NCI-H2081 treated with DMSO at 0.1 percent for 48 hours (cell line): ENCODE measurements around the gene KRT74.
"Not testable (repeated sequence)": the region's sequence is repeated elsewhere in the genome, so short reads cannot be mapped to it uniquely, and the experiment has no call there.

Experiments used
- DNase-seq: peaks from one replicate; lab custom pipeline; 2025; lab: John Stamatoyannopoulos, UW

The KRT74 gene

DNA sequence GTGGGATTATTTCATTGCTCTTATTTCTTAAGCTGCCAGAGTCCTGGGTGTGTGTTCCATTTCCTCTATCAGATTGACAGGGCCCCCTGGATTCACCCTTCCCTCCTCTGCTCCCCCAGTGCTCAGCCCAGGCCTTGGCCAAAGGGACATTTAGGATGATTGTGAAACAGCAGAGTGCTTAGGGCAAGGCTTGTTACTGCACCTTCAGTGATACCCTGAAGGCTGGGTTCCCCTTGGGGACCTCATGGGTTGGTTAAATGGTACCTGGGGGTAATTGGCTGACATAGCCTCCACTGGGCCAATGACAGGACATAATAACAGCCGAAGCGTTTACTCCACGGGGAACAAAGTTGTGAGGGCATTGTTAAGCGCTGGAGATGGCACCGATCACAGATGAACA, 28.9 kb upstream of the KRT74 start:
- DNase-seq: no peak

DNA sequence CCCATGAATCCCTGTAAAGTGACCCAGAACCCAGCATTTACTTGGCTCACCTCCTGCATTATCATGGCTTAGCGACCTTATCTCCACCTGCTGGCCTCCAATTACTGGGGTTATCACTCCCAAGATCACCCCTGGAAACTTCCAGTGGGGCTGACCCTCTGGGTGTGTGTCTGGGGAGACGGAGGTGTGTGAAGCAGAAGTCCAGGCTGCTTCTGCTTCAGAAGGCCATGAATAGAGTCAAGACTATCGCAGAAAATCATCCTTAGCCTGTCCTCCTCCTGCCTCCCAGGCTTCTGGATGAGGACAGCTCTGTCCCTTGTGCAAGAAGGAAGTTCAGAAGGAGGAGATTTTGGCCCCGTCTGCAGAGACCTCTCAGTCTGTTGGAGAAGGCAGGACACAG, 28.0 kb upstream of the KRT74 start:
- no peak for DNase-seq

GRCh38 chr12:52600941-52601481, 27.4 kb upstream of the KRT74 start, which contains the start of gene KRT72:
Gene KRT72 (minus strand): TSS chr12:52601463. CDS start chr12:52601452, 11 bp downstream.
- no peak for DNase-seq

- no peak for DNase-seq
These were observed 26.8 kb upstream of the KRT74 start for GRCh38 chr12:52600475-52600874.

DNA sequence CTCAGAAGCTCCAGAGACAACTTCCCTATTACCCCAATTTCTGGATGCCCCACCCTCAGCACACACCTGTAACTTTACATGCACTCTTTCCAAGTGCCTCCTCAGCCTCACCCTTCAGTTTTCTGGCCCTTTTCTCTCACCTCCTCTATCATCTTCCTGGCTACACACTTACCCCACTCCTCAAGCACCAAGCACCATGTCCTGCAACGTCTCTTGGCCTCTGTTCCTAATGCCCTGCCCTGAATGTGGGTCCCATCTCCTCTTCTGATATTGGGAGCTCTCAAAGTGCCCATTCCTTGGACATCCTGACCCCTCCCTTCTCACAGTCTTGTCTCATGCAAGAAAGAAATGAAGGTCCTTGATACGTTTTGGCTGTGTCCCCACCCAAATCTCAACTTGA, 26.4 kb upstream of the KRT74 start:
- DNase-seq: no peak

GRCh38 chr12:52598966-52599365, 25.3 kb upstream of the KRT74 start:
- DNase-seq: no peak

GRCh38 chr12:52594237-52594636, 20.6 kb upstream of the KRT74 start:
- not testable (repeated sequence) for DNase-seq

GRCh38 chr12:52591521-52591920, 17.9 kb upstream of the KRT74 start:
- no peak for DNase-seq

- no peak for DNase-seq
These were observed 16.4 kb upstream of the KRT74 start for GRCh38 chr12:52590021-52590420.

DNA sequence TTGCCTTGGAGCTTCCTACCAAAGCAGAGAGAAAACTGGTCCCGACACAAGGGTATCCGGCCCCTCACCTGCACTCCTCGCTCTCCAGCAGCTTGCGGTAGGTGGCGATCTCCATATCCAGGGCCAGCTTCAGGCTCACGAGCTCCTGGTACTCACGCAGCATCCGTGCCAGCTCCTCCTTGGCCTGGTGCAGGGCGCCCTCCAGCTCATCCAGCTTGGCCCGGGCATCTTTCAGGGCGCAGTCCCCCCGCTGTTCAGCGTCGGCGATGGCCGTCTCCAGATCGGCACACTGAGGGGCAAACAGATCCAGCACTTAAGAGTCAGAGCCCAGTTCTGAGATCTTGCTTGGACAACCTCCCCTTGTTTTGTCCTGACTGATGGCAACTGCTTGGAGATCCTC, 13.9 kb upstream of the KRT74 start:
- no peak for DNase-seq

DNA sequence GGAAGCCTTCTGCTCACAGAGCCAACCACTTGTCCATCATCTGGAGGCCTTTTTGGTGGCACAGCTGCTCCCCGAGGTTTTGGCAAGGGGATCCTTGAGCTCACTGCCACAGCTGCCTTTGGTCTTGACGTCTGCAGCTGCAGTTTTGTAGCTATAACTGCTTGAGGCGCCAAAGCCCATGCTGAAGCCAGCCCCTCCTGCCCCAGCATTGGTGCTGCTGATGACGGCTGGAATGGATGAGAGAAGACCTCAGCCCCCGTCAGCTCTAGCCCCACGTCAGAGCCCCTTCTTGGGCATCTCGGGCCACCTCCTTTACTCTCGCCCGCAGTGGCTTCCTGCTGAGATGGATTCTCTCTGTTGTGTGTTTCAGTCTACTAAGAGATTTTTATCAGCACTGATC, 12.3 kb upstream of the KRT74 start:
- no peak for DNase-seq

DNA sequence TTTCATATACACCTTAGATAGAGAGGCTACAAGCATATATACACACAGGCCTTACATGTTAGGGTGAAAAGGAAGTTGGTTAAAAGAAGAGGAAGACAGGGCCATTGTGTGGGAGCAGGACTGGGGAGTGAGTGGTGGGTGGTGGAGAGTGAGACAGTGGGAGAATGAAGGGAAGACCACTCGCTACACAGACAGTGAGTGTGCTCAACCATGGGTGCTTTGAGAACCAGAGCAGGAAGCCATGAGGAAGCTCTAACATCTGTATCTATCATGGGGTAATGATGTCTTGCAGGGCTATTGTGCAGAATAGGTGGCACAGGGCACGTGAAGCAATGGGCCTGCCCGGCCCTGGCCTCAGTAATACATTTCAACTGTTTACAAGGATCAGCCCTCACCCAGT, 11.4 kb upstream of the KRT74 start:
- DNase-seq: no peak

- DNase-seq: no peak
These were observed 10.6 kb upstream of the KRT74 start for GRCh38 chr12:52584156-52584682.

DNA sequence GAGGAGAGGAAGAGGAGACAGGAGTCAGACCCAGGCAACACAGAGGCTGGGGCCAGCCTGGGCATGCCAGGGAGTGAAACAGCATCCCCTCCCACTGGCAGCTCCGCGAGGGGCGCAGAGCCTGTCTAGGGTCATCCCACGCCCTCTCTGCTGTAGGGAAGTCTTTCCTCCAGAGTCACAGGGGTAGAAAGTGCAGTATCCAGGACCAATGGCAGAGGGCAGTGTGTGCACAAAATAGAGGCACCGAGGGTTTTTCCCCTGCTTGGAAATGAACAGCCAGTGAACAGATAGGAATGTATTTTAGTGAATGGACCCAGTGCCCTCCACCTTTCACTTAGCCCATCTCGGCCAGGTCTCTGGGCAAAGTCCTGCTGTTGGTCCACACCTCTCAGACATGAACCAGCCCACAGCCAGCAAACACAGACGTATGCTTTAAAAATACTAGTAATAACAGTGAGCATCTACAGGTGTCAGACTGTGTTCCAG, 9.4 kb upstream of the KRT74 start:
- no peak for DNase-seq

GRCh38 chr12:52582486-52582885, 8.8 kb upstream of the KRT74 start:
- no peak for DNase-seq

DNA sequence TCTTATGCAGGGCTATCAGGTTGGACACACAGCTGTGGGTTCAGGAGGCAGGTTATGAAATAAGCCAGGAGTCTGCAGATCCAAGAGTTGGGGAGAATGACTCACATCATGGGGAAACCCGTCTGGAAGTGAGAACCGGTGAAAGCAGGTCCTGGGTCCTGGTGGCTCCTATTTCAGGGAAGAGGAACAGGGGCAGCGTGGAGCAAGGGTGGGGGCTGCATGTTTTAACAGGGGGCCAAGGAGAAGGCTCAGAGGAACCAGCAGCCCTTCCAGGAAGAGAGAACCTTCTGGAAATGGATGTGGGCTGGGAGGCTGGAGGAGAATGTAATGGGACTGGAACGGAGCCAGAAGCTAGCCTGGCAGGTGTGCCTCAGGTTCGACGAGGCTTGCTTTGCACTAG, 7.8 kb upstream of the KRT74 start:
- DNase-seq: no peak

DNA sequence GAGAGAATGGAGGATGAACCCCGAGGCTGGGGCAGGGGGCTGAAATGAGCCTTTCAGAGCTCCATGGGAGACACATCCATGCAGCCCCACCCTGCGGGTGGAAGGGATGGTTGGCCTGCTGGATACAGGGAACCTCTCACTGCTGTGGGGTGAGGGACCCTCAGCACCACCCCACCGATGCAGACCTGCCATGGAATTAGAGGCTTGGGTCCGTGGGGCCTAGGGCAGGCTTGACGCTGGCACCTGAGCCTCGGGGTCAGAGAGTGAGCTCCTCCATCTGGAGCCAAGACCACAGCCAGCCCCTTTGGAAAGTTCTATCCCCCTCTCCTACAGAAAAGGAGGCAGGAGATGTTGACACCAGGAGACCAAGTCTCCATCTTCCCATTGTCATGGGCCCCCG, 7.4 kb upstream of the KRT74 start:
- no peak for DNase-seq

GRCh38 chr12:52580496-52580895, 6.9 kb upstream of the KRT74 start:
- no peak for DNase-seq

DNA sequence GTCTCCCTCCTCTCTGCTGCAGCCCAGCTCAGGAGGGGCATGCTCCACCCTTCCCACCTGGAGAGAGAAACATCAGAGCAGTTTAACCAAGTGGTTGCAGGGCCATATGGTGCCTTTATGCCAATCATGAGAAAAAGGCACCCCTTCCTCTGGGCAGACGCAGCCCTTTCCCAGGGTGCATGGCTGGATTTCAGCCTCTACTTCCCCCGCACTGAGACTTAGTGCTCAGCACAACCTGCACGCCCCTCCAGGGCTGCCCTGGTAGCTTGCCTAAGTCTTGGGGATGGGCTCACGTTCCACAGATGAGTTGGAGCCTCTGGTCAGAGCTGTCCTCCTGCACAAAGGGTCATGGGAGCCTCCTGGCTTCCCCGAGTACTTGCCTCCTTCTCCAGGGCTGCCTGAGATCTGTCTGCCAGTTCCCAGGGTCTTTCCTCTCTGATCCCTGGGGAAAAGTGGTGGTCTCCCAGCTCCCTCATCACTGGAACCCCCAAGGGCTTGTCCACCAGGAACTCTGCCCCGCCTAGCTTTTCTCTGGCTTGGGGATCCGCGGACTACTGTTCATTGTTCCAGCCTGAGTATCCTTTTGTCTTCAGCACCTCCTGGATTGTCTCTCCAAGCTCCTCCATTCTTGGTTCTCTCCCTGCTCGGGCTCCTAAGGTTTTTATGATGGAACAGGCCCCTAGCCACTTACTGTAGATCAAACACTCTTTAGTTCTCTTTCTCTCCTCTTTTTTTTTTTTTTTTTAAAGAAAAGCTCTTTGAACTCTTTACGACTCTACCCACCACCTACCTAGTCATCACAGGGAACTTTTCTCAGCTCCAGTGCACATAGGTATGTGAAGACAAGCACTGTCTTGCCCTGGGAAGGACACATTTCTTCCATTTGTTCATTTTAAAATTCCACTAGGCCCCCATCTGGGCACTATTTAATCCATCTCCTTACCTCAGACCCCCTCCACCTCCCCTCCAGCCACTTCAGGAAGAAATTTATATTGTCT, 6.1 kb upstream of the KRT74 start:
- no peak for DNase-seq

GRCh38 chr12:52578469-52578868, 4.8 kb upstream of the KRT74 start:
- no peak for DNase-seq

- no peak for DNase-seq
These were observed 3.7 kb upstream of the KRT74 start for GRCh38 chr12:52577316-52577715.

DNA sequence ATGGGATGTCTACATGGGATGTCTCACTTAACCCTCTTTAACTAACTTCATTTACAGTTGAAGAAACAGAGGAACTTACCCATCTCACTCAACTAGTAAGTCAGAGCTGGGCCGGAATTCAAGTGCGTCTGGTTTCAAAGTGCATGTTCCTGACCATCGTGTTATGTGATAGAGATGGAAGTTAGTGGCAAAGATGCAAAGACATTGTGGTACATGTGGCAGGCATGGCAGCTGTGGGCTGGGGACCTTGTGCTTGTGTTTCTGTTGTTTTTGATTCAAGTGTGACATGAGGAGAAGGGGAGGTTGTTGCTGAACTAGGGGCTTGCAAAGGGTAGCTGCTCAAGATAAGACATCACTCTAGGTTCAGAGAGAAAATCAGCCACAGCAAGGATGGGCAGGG, 2.3 kb upstream of the KRT74 start:
- DNase-seq: no peak

DNA sequence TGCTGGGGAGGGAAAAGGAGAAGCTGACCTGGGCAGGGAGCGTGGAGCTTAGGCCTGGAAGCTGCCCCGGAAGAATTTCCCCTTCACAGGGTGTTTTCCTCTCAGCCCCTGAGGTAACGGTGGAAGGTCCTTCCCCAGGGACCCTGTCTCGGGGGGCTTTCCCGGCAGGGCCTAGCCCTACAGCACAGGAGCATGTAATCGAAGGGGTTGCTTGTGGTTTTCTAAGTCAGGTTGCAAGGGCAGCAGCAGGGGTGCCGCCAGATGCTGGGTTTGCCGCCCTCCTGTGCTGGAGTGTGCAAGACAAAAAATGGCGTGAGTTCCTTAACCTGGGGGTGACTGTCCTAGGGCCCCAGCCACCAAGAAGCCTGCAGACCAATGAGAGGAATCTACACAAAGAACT, 1.6 kb upstream of the KRT74 start:
- DNase-seq: no peak
